PC-9 (cell line): ENCODE data around the gene PCED1B.

Source experiments
- EZH2 ChIP-seq: fragments of 200-600 bp; sonication (generic); IDR thresholded peaks from 2 replicates; pipeline ENCODE4 v1.8.0; 2017; ENCODE audit warnings: antibody characterized with exemption, low read depth
- TF ChIP-seq, protein P1 (sequence below): fragments of 200-600 bp; sonication (generic); conservative IDR thresholded peaks from 2 replicates; pipeline ENCODE4 v1.6.1; 2017; ENCODE audit warnings: mixed run types, antibody characterized with exemption, mild to moderate bottlenecking, moderate library complexity

DNA sequence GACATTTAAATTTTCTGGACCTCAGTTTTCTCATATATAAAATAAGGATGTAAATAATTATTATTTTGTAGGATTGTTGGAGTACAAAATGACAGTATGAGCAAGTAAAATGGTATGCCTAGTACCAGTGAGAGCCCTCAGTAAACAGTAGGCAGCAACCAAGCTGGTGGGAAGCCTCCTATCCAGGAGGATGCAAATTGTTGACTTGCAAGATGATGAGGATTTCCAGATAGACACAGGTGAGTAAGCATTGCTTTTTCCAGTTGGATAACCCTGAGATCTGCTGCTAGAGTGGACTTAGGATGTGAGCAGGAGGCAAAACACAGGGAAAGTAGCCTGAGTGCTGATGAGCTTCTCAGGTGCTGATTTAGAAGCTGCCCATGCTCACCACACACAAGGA is 28.5 kb downstream of the PCED1B start:
- TF ChIP-seq, protein P1, sequence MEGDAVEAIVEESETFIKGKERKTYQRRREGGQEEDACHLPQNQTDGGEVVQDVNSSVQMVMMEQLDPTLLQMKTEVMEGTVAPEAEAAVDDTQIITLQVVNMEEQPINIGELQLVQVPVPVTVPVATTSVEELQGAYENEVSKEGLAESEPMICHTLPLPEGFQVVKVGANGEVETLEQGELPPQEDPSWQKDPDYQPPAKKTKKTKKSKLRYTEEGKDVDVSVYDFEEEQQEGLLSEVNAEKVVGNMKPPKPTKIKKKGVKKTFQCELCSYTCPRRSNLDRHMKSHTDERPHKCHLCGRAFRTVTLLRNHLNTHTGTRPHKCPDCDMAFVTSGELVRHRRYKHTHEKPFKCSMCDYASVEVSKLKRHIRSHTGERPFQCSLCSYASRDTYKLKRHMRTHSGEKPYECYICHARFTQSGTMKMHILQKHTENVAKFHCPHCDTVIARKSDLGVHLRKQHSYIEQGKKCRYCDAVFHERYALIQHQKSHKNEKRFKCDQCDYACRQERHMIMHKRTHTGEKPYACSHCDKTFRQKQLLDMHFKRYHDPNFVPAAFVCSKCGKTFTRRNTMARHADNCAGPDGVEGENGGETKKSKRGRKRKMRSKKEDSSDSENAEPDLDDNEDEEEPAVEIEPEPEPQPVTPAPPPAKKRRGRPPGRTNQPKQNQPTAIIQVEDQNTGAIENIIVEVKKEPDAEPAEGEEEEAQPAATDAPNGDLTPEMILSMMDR = no peak
- TF ChIP-seq EZH2 = no peak
